Endothelial cell of umbilical vein (primary cell): ENCODE results near the gene SEMA5A. TPM values are rescaled to one million over a fixed set of nuclear protein-coding genes. Genes with fewer than 3 reads are reported as not detected.

Experiments
- BruUV-seq: library from RNA; stranded (reverse); fragments of 400-500 nt; replicated peaks from 2 replicates; lab custom pipeline; 2021; lab: Mats Ljungman, UMichigan
- CTCF ChIA-PET: fragments of 300-600, 350-600 bp; sonication (Branson Sonifier 250); formaldehyde crosslinking; loops from one replicate; lab custom pipeline; 2021; ENCODE audit warnings: antibody characterized with exemption, inconsistent platforms; lab: Charles Lee
- POLR2A ChIA-PET: fragments of 300-600, 350-600 bp; sonication (Branson Sonifier 250); formaldehyde crosslinking; loops from one replicate; lab custom pipeline; 2021; ENCODE audit warnings: antibody characterized with exemption, inconsistent platforms; lab: Charles Lee
- DNase-seq: peaks from one replicate; pipeline ENCODE4 v3.0.0-alpha.2; 2011; ENCODE audit warnings: low read depth, low spot score
- FAIRE-seq: peaks from 2 replicates; lab custom pipeline; 2011; peaks lifted over from hg19 to GRCh38; lab: Jason Lieb, UNC
- H2AFZ ChIP-seq: 2 replicates; pipeline ENCODE4 v1.6.0; 2012; ENCODE audit warnings: low read depth, low read length, control low read depth, inconsistent platforms
- H3K27ac ChIP-seq: 2 replicates; pipeline ENCODE4 v1.5.1; 2011; ENCODE audit warnings: low read depth, mild to moderate bottlenecking, control low read depth, low read length, moderate library complexity; ENCODE audit not compliant: insufficient read depth
- H3K27me3 ChIP-seq, 2 experiments: 2 replicates each; pipeline versions ENCODE4 v1.6.0 to v1.6.1; 2011; ENCODE audit warnings: low read length in 2 of 2, mixed read lengths in 1 of 2; ENCODE audit not compliant: control insufficient read depth in 2 of 2, insufficient read depth in 2 of 2
- H3K36me3 ChIP-seq, 2 experiments: 2 replicates in 1 of 2; 3 replicates in 1 of 2; pipeline ENCODE4 v1.5.1; 2011; ENCODE audit warnings: low read length in 2 of 2, mild to moderate bottlenecking in 1 of 2, moderate library complexity in 1 of 2; ENCODE audit not compliant: control insufficient read depth in 2 of 2, insufficient read depth in 2 of 2; ENCODE audit errors: extremely low read depth in 1 of 2
- H3K4me1 ChIP-seq: 3 replicates; pipeline ENCODE4 v1.5.1; 2011; ENCODE audit warnings: mild to moderate bottlenecking, low read length; ENCODE audit not compliant: control insufficient read depth, insufficient read depth; ENCODE audit errors: extremely low read depth
- H3K4me2 ChIP-seq: 2 replicates; pipeline ENCODE4 v1.6.1; 2011; ENCODE audit warnings: low read length, control low read depth, mixed read lengths; ENCODE audit not compliant: insufficient read depth
- H3K4me3 ChIP-seq, 3 experiments: fragments of 200-600 bp in 1 of 3; sonication (generic), shearing (Covaris generic) in 1 of 3; replicated peaks in 1 of 3; 2 replicates each; pipeline ENCODE4 v1.5.1; 2011 to 2016; ENCODE audit warnings: control low read depth in 3 of 3, low read length in 3 of 3, mild to moderate bottlenecking in 2 of 3, inconsistent platforms in 1 of 3, low read depth in 1 of 3, moderate library complexity in 1 of 3; ENCODE audit not compliant: insufficient read depth in 1 of 3
- H3K79me2 ChIP-seq: 2 replicates; pipeline ENCODE4 v1.6.0; 2012; ENCODE audit warnings: low read length, inconsistent platforms; ENCODE audit not compliant: control insufficient read depth, insufficient read depth
- H3K9ac ChIP-seq: replicated peaks from 2 replicates; pipeline ENCODE3; 2011; ENCODE audit warnings: low read length, control low read depth; ENCODE audit not compliant: insufficient read depth; ENCODE audit errors: extremely low read depth
- H3K9me1 ChIP-seq: replicated peaks from 3 replicates; pipeline ENCODE4 v1.6.0; 2011; ENCODE audit warnings: mild to moderate bottlenecking, low read length; ENCODE audit not compliant: control insufficient read depth, insufficient read depth; ENCODE audit errors: extremely low read depth
- H3K9me3 ChIP-seq: replicated peaks from 2 replicates; pipeline ENCODE4 v1.5.1; 2012; ENCODE audit warnings: low read length, inconsistent platforms; ENCODE audit not compliant: control insufficient read depth, insufficient read depth
- H4K20me1 ChIP-seq: replicated peaks from 2 replicates; pipeline ENCODE3; 2011; ENCODE audit warnings: mild to moderate bottlenecking, low read length; ENCODE audit not compliant: control insufficient read depth, insufficient read depth; ENCODE audit errors: extremely low read depth
- CTCF ChIP-seq, 2 donors: IDR thresholded peaks; 1 replicate in 1 of 2; 2 replicates in 1 of 2; pipeline ENCODE4 v1.5.1; 2011; ENCODE audit warnings: low read length in 2 of 2, mild to moderate bottlenecking in 2 of 2, moderate library complexity in 2 of 2, control low read depth in 1 of 2, inconsistent platforms in 1 of 2, low read depth in 1 of 2; ENCODE audit not compliant: insufficient read depth in 1 of 2; ENCODE audit errors: extremely low read depth in 1 of 2
- EZH2 ChIP-seq: IDR thresholded peaks from 2 replicates; pipeline ENCODE4 v1.6.1; 2012; ENCODE audit warnings: borderline replicate concordance, low read depth, mild to moderate bottlenecking, moderate library complexity, low read length, inconsistent platforms; ENCODE audit not compliant: severe bottlenecking
- FOS ChIP-seq: IDR thresholded peaks from 2 replicates; pipeline ENCODE4 v1.6.1; 2011; ENCODE audit warnings: mild to moderate bottlenecking, low read length, moderate library complexity, borderline replicate concordance; ENCODE audit not compliant: insufficient read depth
- GATA2 ChIP-seq: IDR thresholded peaks from 2 replicates; pipeline ENCODE4 v1.7.0; 2011; ENCODE audit warnings: low read depth, mild to moderate bottlenecking, moderate library complexity, mixed read lengths, low read length; ENCODE audit not compliant: insufficient read length, insufficient read depth
- JUN ChIP-seq: IDR thresholded peaks from 2 replicates; pipeline ENCODE4 v1.6.1; 2011; ENCODE audit warnings: borderline replicate concordance, low read depth; ENCODE audit not compliant: insufficient read length, insufficient read depth
- MYC ChIP-seq: IDR thresholded peaks from one replicate; pipeline ENCODE4 v1.6.1; 2011; ENCODE audit warnings: mild to moderate bottlenecking, low read depth, low read length
- POLR2A ChIP-seq: IDR thresholded peaks from 2 replicates; pipeline ENCODE4 v1.6.1; 2012; ENCODE audit warnings: low read depth, mild to moderate bottlenecking, control low read depth, low read length
- POLR2AphosphoS5 ChIP-seq: IDR thresholded peaks from 2 replicates; pipeline ENCODE4 v1.6.1; 2012; ENCODE audit warnings: low read depth, mild to moderate bottlenecking, control low read depth, low read length, moderate library complexity; ENCODE audit not compliant: insufficient read depth
- dilution Hi-C: fragments of 300-500 bp; cut with MboI; formaldehyde crosslinking; loops from one replicate; pipeline ENCODE4 v1.15.0; 2019; ENCODE audit warnings: low sequenced_read_pairs; ENCODE audit not compliant: extremely low pct_ligation_motif_present
- intact Hi-C: fragments of 100-400 bp; cut with micrococcal nuclease; formaldehyde crosslinking; loops from one replicate; pipeline ENCODE4 v1.10.0; 2022
- polyA plus RNA-seq, 4 experiments: library from polyadenylated mRNA; depleted of rRNA in 3 of 4; stranded (reverse) in 3 of 4; unstranded in 1 of 4; fragments of >200 nt; gene quantifications; 2 replicates each; pipeline versions ENCODE4 v1.2.1 to v1.2.3, GENCODE V29; 2011 to 2012; ENCODE audit warnings: missing spikeins in 1 of 4
- total RNA-seq: library from RNA; stranded (reverse); gene quantifications from 2 replicates; pipeline ENCODE4 v1.2.3, GENCODE V29; 2021
- TF ChIP-seq, protein P1 (sequence below): IDR thresholded peaks from 2 replicates; pipeline ENCODE4 v1.6.1; 2011; ENCODE audit not compliant: insufficient read depth, insufficient read length

The SEMA5A gene
- total and polyA plus RNA-seq, 2 donors (not counting 3 experiments of a cell fraction or from before 2014, with no cell fraction given), result 0.04 to 0.06 TPM

DNA sequence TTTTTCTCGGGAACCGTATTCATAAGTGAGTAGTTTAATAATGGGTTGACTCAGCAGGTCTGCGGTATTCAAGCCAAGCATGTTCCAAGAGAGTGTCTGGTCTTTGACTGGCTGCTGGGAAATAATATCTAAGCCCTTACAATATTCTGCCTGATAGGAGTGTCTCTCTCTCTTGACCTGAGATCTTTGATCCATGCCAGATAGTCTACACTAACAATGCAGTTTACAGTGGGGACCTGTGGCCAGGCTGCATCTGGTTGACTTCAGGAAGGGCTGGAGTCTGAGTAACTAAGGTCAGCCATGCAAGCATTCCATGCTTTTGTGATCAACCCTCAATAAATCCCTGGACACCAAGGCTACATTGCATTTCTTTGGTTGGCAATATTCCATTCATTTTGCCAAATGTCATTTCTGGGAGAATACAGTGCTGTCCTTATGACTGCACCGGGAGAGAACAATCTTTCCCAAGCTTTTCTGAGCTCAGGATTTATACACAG is 195.5 kb downstream of the SEMA5A start:
- no peak for TF ChIP-seq JUN
- TF ChIP-seq CTCF (IDR thresholded peaks at IDR 0.05; ENCODE audit: extremely low read depth in 1 of 2, insufficient read depth in 1 of 2, low read depth in 1 of 2, low read length in 2 of 2), result no peak
- TF ChIP-seq POLR2AphosphoS5, result no peak
- TF ChIP-seq, protein P1, sequence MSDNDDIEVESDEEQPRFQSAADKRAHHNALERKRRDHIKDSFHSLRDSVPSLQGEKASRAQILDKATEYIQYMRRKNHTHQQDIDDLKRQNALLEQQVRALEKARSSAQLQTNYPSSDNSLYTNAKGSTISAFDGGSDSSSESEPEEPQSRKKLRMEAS, result no peak
- no peak for TF ChIP-seq FOS
- no peak for TF ChIP-seq MYC
- TF ChIP-seq EZH2, result no peak
- TF ChIP-seq POLR2A, result no peak
- no peak for TF ChIP-seq GATA2
- H3K79me2 ChIP-seq, result no peaks in the 10 kb centered on the region
- no peak overlapping the region for H3K4me2 ChIP-seq
- intact Hi-C loops (no loop called here), dilution Hi-C loops (no loop called here)
- no peaks in the 10 kb centered on the region for H3K27me3 ChIP-seq
- no peak for FAIRE-seq
- H3K9me3 ChIP-seq, result no peaks in the 10 kb centered on the region
- H3K9ac ChIP-seq, result no peak overlapping the region
- H4K20me1 ChIP-seq, result no peaks in the 10 kb centered on the region
- no peak overlapping the region for H3K4me3 ChIP-seq
- CTCF ChIA-PET, result no interaction called here
- H3K27ac ChIP-seq, result no peak overlapping the region
- no peaks in the 10 kb centered on the region for H3K4me1 ChIP-seq
- H3K9me1 ChIP-seq, result no peaks in the 10 kb centered on the region
- POLR2A ChIA-PET, result no interaction called here
- H3K36me3 ChIP-seq, result no peaks in the 10 kb centered on the region
- BruUV-seq, result no TSS peak
- H2AFZ ChIP-seq, result no peak overlapping the region
- DNase-seq, result no peak
